Suppressor macrophage (primary cell): ENCODE results near the gene GINS2.

Experiments used
- DNase-seq, 4 experiments: peaks; one replicate each; pipeline ENCODE4 v3.0.0-alpha.2; 2020 to 2022
- total RNA-seq, 17 experiments: gene quantifications; one replicate each; lab custom pipeline; 2026; ENCODE audit warnings: mixed read lengths in 6 of 17, inconsistent platforms in 3 of 17; lab: John Stamatoyannopoulos, UW

Gene GINS2
- 2.2 to 24.2 (median 11.2) reads per million in 17 experiments for total RNA-seq

GRCh38 chr16:85688586-85689284 lies at the start of gene GINS2:
Gene GINS2 (minus strand): TSS chr16:85688954. CDS start chr16:85688898, 56 bp downstream.
- peak; percentile 91 to 96 (median 94) for DNase-seq

GRCh38 chr16:85736921-85737320 lies 48.2 kb upstream of the GINS2 start:
- peak; percentile 35 to 63 (median 53) for DNase-seq

DNA sequence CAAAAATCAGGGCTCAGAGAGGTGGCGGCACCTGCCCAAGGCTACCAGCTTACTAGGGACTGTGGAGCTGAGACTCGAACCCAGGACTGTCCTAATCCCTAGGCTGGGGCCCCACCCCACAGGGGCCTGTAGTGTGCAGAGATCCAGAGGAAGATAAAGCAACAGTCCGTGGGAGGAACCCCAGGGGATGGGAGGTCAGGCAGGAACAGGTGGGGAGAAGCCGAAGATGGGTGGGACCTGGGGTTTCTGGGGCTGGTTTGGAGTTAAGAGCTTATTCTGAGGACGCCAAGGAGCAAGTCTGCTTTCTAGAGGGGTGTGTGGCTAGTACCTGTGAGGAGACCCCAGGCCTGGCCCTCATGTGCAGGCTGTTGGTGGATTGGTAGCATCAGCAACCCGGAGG lies 47.2 kb upstream of the GINS2 start:
- no peak for DNase-seq

GRCh38 chr16:85735225-85735635 lies 46.5 kb upstream of the GINS2 start:
- DNase-seq, result peak in 3 of 4 experiments; percentile 37 to 61 (median 60)

- DNase-seq, result no peak
These were observed 45.7 kb upstream of the GINS2 start for GRCh38 chr16:85734311-85735017.

- DNase-seq, result peak in 3 of 4 experiments; percentile 54 to 73 (median 57)
These were observed 45.1 kb upstream of the GINS2 start for GRCh38 chr16:85733839-85734170.

- DNase-seq, result peak; percentile 57 to 79 (median 72)
These were observed 44.5 kb upstream of the GINS2 start for GRCh38 chr16:85733155-85733838.

- no peak for DNase-seq
These were observed 42.4 kb upstream of the GINS2 start for GRCh38 chr16:85731179-85731578.

- DNase-seq, result peak; percentile 59 to 82 (median 76)
These were observed 41.4 kb upstream of the GINS2 start for GRCh38 chr16:85730186-85730465.

DNA sequence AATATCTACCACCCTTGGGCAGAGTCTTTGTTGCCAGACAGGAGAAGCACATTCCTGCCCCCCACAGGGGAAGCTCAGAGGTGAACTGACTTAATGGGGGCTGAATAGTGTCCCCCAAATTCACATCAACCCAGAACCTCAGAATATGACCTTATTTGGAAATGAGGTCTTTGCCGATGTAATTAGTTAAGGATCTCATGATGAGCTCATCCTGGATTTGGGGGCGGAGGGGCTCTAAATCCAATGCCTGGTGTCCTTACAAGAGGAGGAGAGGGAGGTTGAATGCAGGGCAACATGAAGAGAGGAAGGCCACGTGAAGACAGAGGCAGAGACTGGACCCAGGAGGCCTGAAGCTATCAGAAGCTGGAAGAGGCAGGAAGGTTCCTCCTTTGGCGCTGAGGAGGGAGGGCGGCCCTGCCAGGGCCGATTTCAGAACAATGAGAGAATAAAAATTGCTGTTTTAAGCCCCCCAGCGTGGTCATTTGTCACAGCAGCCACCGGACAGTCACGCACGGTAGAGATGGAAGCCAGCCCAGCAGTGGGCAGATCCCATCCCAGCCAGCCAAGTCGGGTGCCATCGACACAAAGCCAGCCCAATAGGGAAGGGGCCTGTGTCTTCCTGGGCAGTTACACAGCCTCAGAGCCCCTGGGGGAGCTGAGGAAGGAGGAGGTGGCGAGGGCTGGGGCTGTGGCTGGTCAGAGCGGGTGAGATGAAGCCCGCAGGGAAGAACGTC lies 40.9 kb upstream of the GINS2 start:
- peak in 2 of 4 experiments; percentile 25 to 44 for DNase-seq

- DNase-seq, result no peak
These were observed 40.1 kb upstream of the GINS2 start for GRCh38 chr16:85728879-85729278.

DNA sequence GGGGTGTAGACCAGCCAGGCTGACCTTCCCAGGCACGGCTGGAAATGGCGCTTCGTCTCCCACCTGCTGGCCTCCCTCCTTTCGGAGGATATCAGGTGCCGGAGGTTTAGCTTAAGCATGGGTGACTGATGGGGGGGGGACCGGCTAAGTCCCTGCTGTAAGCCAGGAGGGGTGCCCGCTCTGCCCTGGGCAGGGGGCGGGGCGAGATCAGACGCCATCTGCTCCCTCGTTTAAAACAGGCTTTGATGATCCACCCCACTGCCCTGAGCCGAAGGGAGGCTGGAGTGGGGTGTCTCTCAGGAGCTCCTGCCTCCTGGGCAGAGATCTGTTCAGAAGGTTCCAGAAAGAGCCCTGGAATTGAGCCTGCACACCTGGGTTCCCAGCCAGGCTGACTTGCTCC lies 36.2 kb upstream of the GINS2 start:
- no peak for DNase-seq

DNA sequence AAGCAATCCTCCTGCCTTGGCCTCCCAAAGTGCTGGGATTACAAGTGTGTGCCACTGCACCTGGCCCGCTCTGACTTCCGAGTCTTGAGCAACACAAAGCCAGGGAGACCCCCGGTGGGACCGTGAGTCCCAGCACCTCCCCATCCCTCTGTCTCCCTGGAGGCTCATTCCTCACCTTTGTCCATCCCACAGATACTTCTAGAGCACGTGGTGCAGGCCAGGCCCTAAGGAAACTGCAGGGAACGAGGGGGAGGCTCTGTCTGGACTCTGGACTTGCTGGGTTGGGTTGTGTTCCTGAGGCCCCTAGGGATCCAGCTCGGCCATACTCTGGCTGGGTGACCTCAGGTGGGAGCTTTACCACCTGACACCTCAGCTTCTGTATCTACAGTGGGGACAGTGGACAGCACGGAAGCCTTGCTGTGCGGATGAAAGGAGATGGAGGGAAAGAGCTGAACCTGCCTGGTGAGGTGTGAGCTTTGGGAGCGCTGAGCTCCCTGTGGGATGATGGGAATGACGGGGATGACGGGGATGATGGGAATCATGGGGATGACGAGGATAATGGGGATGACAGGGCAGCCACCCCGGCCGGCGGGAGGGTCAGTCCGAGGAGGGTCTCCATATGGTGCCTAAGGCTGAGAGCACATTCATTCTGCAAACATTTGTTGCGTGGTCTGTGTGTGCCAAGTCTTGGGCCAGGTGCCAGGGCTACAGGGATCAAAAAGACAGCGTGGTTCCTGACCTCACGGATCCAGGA lies 35.5 kb upstream of the GINS2 start:
- DNase-seq, result no peak

DNA sequence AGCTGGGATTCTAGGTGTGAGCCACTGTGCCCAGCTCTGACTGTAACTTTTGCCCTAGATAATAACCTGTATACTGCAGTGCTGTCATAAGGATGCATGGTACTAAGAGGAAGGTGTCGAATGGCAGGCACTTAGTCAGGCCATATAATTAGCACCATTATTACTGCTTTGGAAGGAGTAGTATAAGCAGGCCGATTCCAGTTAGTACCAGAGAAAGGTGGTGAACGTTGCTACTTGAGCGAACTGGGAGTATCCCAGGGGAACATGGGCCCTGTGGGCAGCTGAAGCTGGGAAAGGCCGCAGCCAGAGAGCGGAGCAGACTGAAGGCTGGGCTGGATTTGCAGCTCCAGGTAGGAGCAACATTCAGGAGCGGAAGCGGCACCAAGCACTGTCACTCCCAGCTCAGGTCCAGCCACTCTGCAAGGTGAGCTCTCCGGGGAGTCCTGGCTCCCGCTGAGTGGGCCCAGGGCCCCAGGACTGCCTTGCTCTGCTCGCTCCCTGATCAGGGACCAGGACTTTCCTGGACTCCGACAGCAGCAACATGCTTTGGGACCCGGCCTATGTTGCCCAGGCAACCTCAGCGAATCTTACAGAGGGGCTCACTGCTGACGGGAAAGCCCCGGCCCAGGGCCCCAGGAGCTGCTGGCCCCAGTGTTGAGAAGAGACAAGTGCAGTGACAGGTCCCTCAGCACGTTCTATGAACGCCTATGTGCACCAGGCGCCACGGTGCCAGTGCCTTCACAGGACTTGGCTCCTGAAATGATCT lies 33.6 kb upstream of the GINS2 start:
- DNase-seq, result no peak

DNA sequence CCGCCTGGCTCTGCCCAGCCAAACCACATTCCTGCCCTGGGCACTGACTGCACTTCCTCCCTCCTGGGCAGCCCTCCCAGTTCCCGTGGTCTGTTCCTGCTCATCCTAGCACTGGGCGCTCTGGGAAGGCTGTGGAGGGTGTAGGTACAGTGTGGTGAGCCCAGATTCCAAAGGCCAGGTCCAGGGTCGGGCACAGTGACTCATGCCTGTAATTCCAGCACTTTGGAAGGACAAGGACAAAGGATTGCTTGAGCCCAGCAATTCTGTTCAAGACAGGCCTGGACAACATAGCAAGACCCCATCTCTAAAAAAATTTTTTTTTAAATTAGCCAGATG lies 31.5 kb upstream of the GINS2 start:
- no peak for DNase-seq

DNA sequence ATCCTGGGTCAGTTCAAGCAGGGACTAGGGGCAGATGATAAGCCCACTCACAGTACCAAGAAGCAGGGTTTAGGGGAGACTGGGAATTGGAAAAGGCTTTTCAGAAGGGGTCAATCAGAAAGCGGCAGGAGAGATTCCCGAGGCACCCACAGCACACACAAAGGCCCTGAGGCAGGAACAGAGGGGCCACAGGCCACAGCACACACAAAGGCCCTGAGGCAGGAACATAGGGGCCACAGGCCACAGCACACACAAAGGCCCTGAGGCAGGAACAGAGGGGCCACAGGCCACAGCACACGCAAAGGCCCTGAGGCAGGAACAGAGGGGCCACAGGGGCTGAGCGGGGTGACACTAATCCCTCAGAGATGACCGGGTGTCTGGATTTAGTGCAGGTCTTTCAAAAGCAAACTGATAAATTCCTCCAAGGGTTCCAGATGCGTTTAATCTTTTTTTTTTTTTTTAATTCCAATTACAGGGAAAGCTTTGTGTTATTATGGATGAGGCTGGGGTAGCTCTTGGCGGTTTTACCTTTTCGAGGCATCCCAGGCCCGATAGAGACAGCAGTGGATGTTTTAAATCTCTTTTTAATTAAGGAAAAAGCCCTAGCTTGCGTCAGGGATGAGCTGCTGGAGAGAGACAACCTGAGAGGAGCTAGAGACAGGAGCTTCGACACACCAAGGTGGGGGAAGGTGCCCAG lies 31.0 kb upstream of the GINS2 start:
- no peak for DNase-seq

GRCh38 chr16:85718682-85719081 lies 29.9 kb upstream of the GINS2 start:
- peak in 2 of 4 experiments; percentile 43 to 69 for DNase-seq

DNA sequence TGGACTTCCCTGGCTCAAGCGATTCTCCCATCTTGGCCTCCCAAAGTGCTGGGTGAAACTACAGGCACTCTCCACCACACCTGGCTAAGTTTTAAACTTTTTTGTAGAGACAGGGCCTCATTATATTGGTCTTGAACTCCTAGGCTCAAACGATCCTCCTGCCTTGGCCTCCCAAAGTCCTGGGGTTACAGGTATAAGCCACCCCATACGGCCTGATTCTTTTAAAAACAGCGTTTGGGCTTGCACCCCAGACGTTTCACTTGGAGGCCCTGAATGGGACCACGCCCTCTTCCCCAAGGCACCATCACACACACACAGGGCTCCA lies 29.4 kb upstream of the GINS2 start:
- no peak for DNase-seq

GRCh38 chr16:85717393-85718152 lies 28.8 kb upstream of the GINS2 start:
- DNase-seq, result peak; percentile 82 to 91 (median 91)

GRCh38 chr16:85716680-85717038 lies 27.9 kb upstream of the GINS2 start:
- no peak for DNase-seq
